Measurements from ENCODE around the gene KDM2A. TPM values are rescaled to one million over a fixed set of nuclear protein-coding genes. Genes with fewer than 3 reads are reported as not detected.

KDM2A gene
- total RNA-seq, 3 donors from 2014 or later (not counting 1 experiment from before 2014, with no cell fraction given) = 268 to 312 (median 283) TPM

GRCh38 chr11:67306769-67307544 is 187.9 kb downstream of the KDM2A start:
- no peaks in the 10 kb centered on the region for H3K36me3 Mint-ChIP-seq
- H3K9me3 Mint-ChIP-seq = no peaks in the 10 kb centered on the region
- intact Hi-C loops (cut with micrococcal nuclease) = no loop called here
- TF ChIP-seq CTCF (IDR thresholded peaks at IDR 0.05) = no peak
- no peaks in the 10 kb centered on the region for H3K9me3 ChIP-seq (ENCODE audit: control insufficient read depth, insufficient read depth, low read length)
- 95% methylated on average over 19 of the region's 19 CpGs for WGBS (ENCODE audit: insufficient coverage)
- H3K36me3 ChIP-seq (ENCODE audit: control insufficient read depth, insufficient read depth, low read length) = peaks cover 15% of the 10 kb centered on the region
- no peak overlapping the region for H3K4me3 ChIP-seq (ENCODE audit: low read length)
- no peak overlapping the region for H3K27ac ChIP-seq (ENCODE audit: low read length)
- H3K4me1 ChIP-seq (ENCODE audit: control insufficient read depth, insufficient read depth, low read length) = peaks cover 30% of the 10 kb centered on the region
- H3K27me3 ChIP-seq (ENCODE audit: control insufficient read depth, insufficient read depth, low read length) = no peaks in the 10 kb centered on the region
- H3K27me3 Mint-ChIP-seq (ENCODE audit: low read depth in 2 of 2) = no peaks in the 10 kb centered on the region
- ATAC-seq (no peak), DNase-seq (no peak)
- no peak overlapping the region for H3K27ac Mint-ChIP-seq
- H3K4me3 Mint-ChIP-seq = no peak overlapping the region
- peaks cover 5 to 18% of the 10 kb centered on the region in 2 donors for H3K4me1 Mint-ChIP-seq

GRCh38 chr11:67307545-67308001 is 188.5 kb downstream of the KDM2A start:
- H3K4me3 Mint-ChIP-seq = no peak overlapping the region
- no peak for TF ChIP-seq CTCF (IDR thresholded peaks at IDR 0.05)
- intact Hi-C loops (cut with micrococcal nuclease) = no loop called here
- no peak overlapping the region for H3K27ac Mint-ChIP-seq
- no peaks in the 10 kb centered on the region for H3K36me3 Mint-ChIP-seq
- Histone ChIP-seq H3K9me3 (ENCODE audit: control insufficient read depth, insufficient read depth, low read length) (no peaks in the 10 kb centered on the region), H3K36me3 (ENCODE audit: control insufficient read depth, insufficient read depth, low read length) (peaks cover 15% of the 10 kb centered on the region), H3K4me1 (ENCODE audit: control insufficient read depth, insufficient read depth, low read length) (peaks cover 30% of the 10 kb centered on the region), H3K4me3 (ENCODE audit: low read length) (no peak overlapping the region), H3K27me3 (ENCODE audit: control insufficient read depth, insufficient read depth, low read length) (no peaks in the 10 kb centered on the region), H3K27ac (ENCODE audit: low read length) (no peak overlapping the region)
- 92% methylated on average over 12 of the region's 12 CpGs for WGBS (ENCODE audit: insufficient coverage)
- DNase-seq (no peak), ATAC-seq (no peak)
- H3K4me1 Mint-ChIP-seq = peaks cover 9 to 18% of the 10 kb centered on the region in 2 donors
- no peaks in the 10 kb centered on the region for H3K27me3 Mint-ChIP-seq (ENCODE audit: low read depth in 2 of 2)
- no peaks in the 10 kb centered on the region for H3K9me3 Mint-ChIP-seq

Other genes with a start within 250 kb of the KDM2A start
- gene PC, start 160.9 kb upstream of the KDM2A start, total RNA-seq = 1 to 10 TPM; 4.1 to 5.9 (median 4.6) TPM
- gene C11orf86, start 144.0 kb upstream of the KDM2A start, total RNA-seq = not detected
- not detected for gene SYT12, start 96.1 kb upstream of the KDM2A start, total RNA-seq
- gene RHOD, start 62.4 kb upstream of the KDM2A start, total RNA-seq = not detected
- 100 to 1,000 TPM; 390 to 482 (median 441) TPM for gene GRK2, start 147.2 kb downstream of the KDM2A start, total RNA-seq
- 100 to 1,000 TPM; 212 to 316 (median 231) TPM for gene ANKRD13D, start 170.0 kb downstream of the KDM2A start, total RNA-seq
- 10 to 100 TPM; 34.3 to 42.7 (median 38.1) TPM for gene SSH3, start 184.3 kb downstream of the KDM2A start, total RNA-seq
- 10 to 100 TPM; 45.8 to 63.7 (median 60.5) TPM for gene POLD4, start 234.3 kb downstream of the KDM2A start, total RNA-seq

Measured in natural killer cell (primary cell).